Activated CD4-positive, alpha-beta T cell treated with anti-CD3 and anti-CD28 coated beads, Interleukin-2, amount 10 ng/mL, durations not matched to agents 7 days and 5 days (primary cell): ENCODE data around the gene ARHGAP10. TPM values are rescaled to one million over a fixed set of nuclear protein-coding genes. Genes with fewer than 3 reads are reported as not detected.

Experiments used
- CTCF ChIA-PET: fragments of 350-600 bp; sonication (Branson Sonifier 250); formaldehyde crosslinking; loops from one replicate; lab custom pipeline; 2021; ENCODE audit warnings: antibody characterized with exemption; lab: Charles Lee
- POLR2A ChIA-PET: fragments of 350-600 bp; sonication (Branson Sonifier 250); formaldehyde crosslinking; loops from one replicate; lab custom pipeline; 2021; ENCODE audit warnings: antibody characterized with exemption; lab: Charles Lee
- DNase-seq: peaks from one replicate; pipeline ENCODE4 v3.0.0-alpha.2; 2020
- H3K27ac Mint-ChIP-seq: one replicate; pipeline ENCODE4 v1.8.0; 2021; ENCODE audit warnings: mild to moderate bottlenecking, moderate library complexity, mixed read lengths
- H3K27me3 Mint-ChIP-seq: one replicate; pipeline ENCODE4 v1.8.0; 2021; ENCODE audit warnings: mixed read lengths
- H3K36me3 Mint-ChIP-seq: one replicate; pipeline ENCODE4 v1.8.0; 2021; ENCODE audit warnings: low read depth, mixed read lengths
- H3K4me1 Mint-ChIP-seq: one replicate; pipeline ENCODE4 v1.8.0; 2021; ENCODE audit warnings: mixed read lengths
- H3K4me3 Mint-ChIP-seq: one replicate; pipeline ENCODE4 v1.8.0; 2021; ENCODE audit warnings: mild to moderate bottlenecking, moderate library complexity, mixed read lengths
- H3K9me3 Mint-ChIP-seq: one replicate; pipeline ENCODE4 v1.8.0; 2021; ENCODE audit warnings: mixed read lengths
- total RNA-seq, 2 experiments: library from RNA; stranded (reverse); gene quantifications; one replicate each; pipeline ENCODE4 v1.2.3, GENCODE V29; 2021

Gene ARHGAP10
- total RNA-seq, 2 experiments from 2014 or later: 9.4 to 10.7 TPM

DNA sequence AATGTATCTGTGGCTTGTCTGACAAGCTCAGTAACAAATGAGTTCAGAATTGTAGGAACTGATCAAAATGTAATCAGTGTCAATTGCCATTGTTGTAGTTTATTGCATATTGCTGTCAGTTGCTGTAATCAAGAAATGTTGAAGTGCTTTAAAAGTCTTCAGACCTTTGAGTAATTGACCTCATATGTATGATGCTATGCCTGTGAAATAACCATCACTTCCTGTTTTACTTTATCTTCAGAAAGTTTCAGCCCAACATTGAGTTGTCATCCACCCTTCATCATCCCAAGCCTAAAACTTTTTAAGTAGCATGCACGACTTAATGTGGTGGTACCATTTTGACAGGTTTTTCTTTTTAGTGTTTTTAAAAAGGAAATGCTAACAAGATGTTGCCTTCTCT lies 212.4 kb downstream of the ARHGAP10 start:
- Mint-ChIP-seq H3K4me1 (peaks cover 29% of the 10 kb centered on the region), H3K4me3 (no peak overlapping the region), H3K36me3 (peaks cover 13% of the 10 kb centered on the region), H3K9me3 (peaks cover 2% of the 10 kb centered on the region), H3K27ac (no peak overlapping the region), H3K27me3 (no peaks in the 10 kb centered on the region)
- POLR2A ChIA-PET: no interaction called here
- no peak for DNase-seq
- CTCF ChIA-PET: interaction anchor here (0.6 kb wide), 1 partner anchor 511 kb away, joined by 3 read pairs; no protein-coding TSS in a partner anchor

DNA sequence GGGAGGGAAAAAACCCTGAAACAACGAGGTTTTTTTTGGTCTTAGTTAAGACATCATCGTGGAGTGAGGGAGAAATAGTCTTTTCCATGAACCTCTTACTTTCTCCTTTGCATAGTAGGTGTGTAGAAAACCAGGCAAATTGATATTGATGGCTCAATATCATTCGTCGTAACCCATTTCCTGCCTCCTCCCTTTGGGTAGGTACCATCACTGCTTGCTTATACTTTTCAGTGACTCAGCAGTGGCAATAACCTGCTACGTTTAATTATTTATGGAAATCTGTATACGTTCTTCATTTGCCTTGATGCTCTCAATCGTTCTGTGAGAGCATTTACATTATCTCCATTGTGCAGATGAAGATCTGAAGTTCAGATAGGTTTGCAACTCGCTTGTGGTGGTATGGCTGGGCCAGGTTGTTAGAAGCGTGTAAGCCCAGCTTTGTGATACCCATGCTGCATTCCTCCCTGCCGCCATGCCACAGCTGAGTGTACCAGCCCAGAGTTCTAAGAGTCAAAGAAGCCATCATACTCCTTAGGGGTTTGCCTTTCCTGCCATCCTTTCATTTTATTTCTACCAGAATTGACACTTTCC lies 212.9 kb downstream of the ARHGAP10 start:
- CTCF ChIA-PET: no interaction called here
- POLR2A ChIA-PET: no interaction called here
- peaks cover 2% of the 10 kb centered on the region for H3K9me3 Mint-ChIP-seq
- no peak overlapping the region for H3K4me3 Mint-ChIP-seq
- peaks cover 29% of the 10 kb centered on the region for H3K4me1 Mint-ChIP-seq
- H3K27ac Mint-ChIP-seq: no peak overlapping the region
- H3K27me3 Mint-ChIP-seq: no peaks in the 10 kb centered on the region
- DNase-seq: no peak
- H3K36me3 Mint-ChIP-seq: peaks cover 13% of the 10 kb centered on the region

DNA sequence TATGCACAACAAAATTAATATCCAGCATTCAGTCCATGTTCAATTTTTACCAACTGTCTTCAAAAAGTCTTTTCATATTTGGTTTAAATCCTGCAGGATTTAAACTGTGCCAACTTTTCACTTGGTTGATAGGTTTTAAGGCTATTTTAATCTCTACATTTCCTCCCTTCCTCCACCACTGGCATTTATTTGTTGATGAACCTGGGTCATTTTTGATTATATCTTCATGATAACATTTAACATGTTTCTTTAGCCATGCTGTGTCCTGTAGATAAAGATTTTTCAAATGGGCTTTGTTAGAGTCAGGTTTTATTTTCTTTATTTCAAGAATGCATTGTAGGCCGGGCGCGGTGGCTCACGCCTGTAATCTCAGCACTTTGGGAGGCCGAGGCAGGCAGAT lies 216.4 kb downstream of the ARHGAP10 start:
- no peak overlapping the region for H3K27ac Mint-ChIP-seq
- peaks cover 16% of the 10 kb centered on the region for H3K36me3 Mint-ChIP-seq
- POLR2A ChIA-PET: no interaction called here
- no peak for DNase-seq
- no peaks in the 10 kb centered on the region for H3K27me3 Mint-ChIP-seq
- H3K4me1 Mint-ChIP-seq: peaks cover 19% of the 10 kb centered on the region
- H3K9me3 Mint-ChIP-seq: peaks cover 2% of the 10 kb centered on the region
- CTCF ChIA-PET: no interaction called here
- H3K4me3 Mint-ChIP-seq: no peak overlapping the region

DNA sequence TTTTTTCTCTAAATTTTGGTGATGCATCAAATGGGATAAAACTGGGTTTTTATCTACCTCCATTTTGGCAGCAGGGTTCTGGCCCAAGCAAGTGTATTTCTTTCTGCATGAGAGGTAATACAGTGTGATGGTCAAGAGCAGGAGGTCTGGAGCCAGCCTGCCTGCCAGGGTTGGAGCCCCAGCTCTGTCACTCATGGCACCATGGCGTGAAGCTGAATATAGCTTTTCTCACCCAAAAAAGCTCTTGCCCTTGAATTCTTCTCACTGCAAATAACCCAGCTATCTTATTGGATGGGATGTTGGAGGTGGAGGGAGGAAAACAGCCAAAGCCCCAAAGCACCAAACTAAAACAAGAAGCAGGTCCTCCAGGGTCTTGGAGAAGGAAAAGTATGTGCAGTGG lies 218.4 kb downstream of the ARHGAP10 start:
- peaks cover 12% of the 10 kb centered on the region for H3K36me3 Mint-ChIP-seq
- POLR2A ChIA-PET: interaction anchor here (0.6 kb wide), 1 partner anchor 1837 kb away, joined by 5 read pairs; no protein-coding TSS in a partner anchor
- no peak for DNase-seq
- no peak overlapping the region for H3K27ac Mint-ChIP-seq
- CTCF ChIA-PET: no interaction called here
- H3K9me3 Mint-ChIP-seq: no peaks in the 10 kb centered on the region
- no peak overlapping the region for H3K4me3 Mint-ChIP-seq
- no peaks in the 10 kb centered on the region for H3K4me1 Mint-ChIP-seq
- no peaks in the 10 kb centered on the region for H3K27me3 Mint-ChIP-seq

DNA sequence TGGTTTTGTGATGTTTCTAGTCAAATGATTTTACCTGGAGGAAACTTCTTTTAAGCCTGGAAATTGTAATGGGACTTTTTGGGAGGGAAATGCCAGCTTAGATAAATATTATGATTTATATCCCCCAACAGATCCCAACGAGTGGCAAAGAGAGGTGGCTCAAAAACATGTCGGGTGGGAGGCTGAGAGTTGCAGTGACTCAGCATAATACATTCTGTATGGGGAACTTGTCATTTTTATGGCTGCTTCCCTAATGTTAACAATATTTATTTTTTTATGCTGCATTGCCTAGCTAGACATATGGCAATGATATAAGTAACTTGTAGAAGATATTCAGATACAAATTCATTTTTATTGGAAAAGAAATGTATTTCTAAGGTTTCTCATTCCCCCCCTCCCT lies 219.0 kb downstream of the ARHGAP10 start:
- Mint-ChIP-seq H3K36me3 (peaks cover 12% of the 10 kb centered on the region), H3K4me1 (no peaks in the 10 kb centered on the region), H3K27me3 (no peaks in the 10 kb centered on the region), H3K9me3 (no peaks in the 10 kb centered on the region), H3K4me3 (no peak overlapping the region), H3K27ac (no peak overlapping the region)
- CTCF ChIA-PET: no interaction called here
- DNase-seq: no peak
- POLR2A ChIA-PET: no interaction called here

DNA sequence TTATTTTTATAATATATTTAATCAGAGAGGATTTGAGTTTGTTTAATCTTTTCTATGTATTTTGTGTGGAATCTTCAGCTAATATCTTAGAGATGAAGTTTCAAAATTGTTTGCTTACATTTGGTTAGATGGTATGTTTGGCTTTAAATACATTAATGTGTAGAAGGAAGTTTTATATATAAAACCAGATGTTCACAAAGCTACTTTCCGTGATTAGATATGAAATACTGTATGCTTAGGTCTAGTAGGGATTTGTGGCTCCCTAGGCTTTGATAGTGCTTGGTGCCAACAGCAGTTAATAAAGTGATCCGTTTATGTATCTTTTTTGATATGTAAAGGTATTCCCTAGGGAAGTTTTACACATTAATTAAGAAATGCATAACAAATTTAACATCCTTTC lies 223.0 kb downstream of the ARHGAP10 start:
- no peaks in the 10 kb centered on the region for H3K4me1 Mint-ChIP-seq
- POLR2A ChIA-PET: no interaction called here
- H3K27me3 Mint-ChIP-seq: no peaks in the 10 kb centered on the region
- H3K27ac Mint-ChIP-seq: no peak overlapping the region
- peaks cover 15% of the 10 kb centered on the region for H3K36me3 Mint-ChIP-seq
- CTCF ChIA-PET: no interaction called here
- no peak for DNase-seq
- H3K9me3 Mint-ChIP-seq: no peaks in the 10 kb centered on the region
- no peak overlapping the region for H3K4me3 Mint-ChIP-seq

DNA sequence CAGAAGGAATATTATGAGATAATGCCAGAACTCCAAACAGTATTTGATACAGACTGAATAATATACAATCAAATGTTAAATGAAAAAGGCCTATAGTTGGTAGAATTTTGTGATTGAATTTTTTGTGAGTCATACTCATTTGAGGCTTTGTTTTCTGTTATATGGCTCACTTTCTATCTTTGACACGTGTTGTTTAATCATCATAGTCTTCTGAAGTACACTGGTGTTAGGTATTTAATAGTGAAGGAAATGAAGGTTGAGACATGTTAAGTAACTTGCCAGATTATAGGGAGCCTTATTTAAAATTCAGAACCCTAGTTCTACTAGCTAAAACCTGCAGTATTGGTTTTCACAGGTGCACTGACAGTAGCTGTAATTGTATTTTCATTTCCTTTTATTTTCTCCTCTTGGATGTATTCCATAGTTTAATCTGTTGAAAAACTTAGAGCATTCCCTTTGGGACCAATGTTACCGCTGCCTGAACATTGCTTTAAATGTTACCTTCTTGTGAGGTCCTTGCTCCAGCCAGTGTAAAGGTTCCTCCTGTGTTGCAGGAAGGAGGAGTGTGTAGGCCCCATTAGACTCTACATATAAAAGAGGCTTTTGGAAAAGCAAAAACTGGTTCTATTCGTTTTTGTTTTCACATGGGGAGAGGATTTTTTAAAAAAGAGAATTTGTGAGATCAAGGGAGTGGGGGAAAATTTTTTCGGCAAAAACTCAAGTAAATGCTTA lies 224.1 kb downstream of the ARHGAP10 start:
- ChIA-PET CTCF (no interaction called here), POLR2A (interaction anchor here (0.5 kb wide), 1 partner anchor 264 kb away, joined by 3 read pairs; no protein-coding TSS in a partner anchor)
- no peaks in the 10 kb centered on the region for H3K27me3 Mint-ChIP-seq
- DNase-seq: no peak
- H3K9me3 Mint-ChIP-seq: no peaks in the 10 kb centered on the region
- H3K4me1 Mint-ChIP-seq: no peaks in the 10 kb centered on the region
- peaks cover 10% of the 10 kb centered on the region for H3K36me3 Mint-ChIP-seq
- H3K4me3 Mint-ChIP-seq: no peak overlapping the region
- H3K27ac Mint-ChIP-seq: no peak overlapping the region

DNA sequence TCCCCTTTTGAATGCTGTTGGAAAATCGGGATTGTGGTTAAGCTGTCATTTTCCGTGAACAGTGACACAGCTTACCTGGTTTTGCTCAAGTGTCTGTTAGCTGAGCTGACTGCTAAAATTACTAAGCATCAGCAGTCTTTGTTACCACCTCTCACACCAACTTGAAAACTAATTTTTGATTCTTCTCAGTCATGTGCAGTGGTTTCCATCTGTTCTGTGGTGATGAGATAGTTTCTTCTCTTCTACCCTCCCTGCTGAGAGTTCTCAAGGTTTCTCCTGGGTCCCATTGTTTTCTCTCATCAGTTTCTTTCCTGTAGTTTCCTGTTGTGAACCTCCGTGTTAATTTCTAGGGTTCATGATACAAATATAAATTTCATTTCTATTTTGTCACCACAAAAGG lies 225.6 kb downstream of the ARHGAP10 start:
- no peak for DNase-seq
- peaks cover 10% of the 10 kb centered on the region for H3K36me3 Mint-ChIP-seq
- no peaks in the 10 kb centered on the region for H3K9me3 Mint-ChIP-seq
- POLR2A ChIA-PET: no interaction called here
- H3K4me3 Mint-ChIP-seq: no peak overlapping the region
- no peaks in the 10 kb centered on the region for H3K4me1 Mint-ChIP-seq
- CTCF ChIA-PET: no interaction called here
- no peaks in the 10 kb centered on the region for H3K27me3 Mint-ChIP-seq
- H3K27ac Mint-ChIP-seq: no peak overlapping the region

DNA sequence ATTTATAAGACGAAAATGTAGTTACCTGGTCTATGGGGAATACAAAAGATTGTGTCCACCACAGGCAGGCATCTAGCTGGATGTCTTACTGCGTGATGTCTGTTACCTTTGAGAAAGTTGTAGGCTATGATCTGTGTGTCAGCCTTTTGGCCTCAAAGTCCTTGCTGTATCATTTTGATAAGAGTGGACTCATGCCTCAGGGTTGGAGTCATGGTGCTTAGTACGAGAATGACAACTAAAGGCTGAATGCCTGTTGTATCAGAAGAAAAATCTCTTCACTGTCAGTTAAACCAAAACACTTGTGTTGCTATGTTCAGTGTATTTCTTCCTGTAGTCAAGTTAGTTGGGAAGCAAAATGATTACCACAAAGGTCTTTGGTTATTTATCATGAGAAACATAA lies 226.2 kb downstream of the ARHGAP10 start:
- Mint-ChIP-seq H3K27ac (no peak overlapping the region), H3K4me3 (no peak overlapping the region), H3K9me3 (no peaks in the 10 kb centered on the region), H3K36me3 (peaks cover 10% of the 10 kb centered on the region), H3K27me3 (no peaks in the 10 kb centered on the region), H3K4me1 (no peaks in the 10 kb centered on the region)
- ChIA-PET POLR2A (interaction anchor here (0.7 kb wide), 1 partner anchor 16 kb away, joined by 5 read pairs; no protein-coding TSS in a partner anchor), CTCF (interaction anchor here (0.6 kb wide), 1 partner anchor 34 kb away, joined by 5 read pairs; no protein-coding TSS in a partner anchor)
- no peak for DNase-seq

DNA sequence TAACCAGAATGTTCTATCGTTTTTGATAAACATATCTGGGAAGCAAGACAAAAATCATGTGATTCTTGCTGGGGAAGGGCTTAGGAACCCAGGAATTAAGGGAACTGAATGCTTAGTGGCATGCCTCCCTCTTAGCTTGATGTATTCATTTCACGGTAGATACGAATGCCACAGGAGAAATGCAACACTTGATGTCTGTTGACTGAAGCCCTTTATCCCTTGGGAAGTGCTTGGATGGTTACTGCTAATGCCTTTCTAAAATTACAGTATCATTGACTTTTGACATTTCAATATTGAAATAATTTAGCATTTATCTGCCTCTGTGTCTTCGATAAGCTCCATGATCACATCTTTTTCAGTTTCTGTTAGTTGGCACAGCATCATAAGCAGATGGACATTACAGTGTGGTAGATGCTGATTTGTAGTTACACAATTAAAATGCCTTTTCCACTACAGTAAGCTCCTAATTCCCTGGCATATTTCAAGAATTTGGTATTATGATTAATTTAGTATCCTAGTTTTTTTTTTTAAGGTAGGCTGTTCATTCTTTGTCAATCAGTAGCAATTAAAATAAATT lies 226.7 kb downstream of the ARHGAP10 start:
- POLR2A ChIA-PET: interaction anchor here (0.7 kb wide), 1 partner anchor 16 kb away, joined by 5 read pairs; no protein-coding TSS in a partner anchor
- H3K27ac Mint-ChIP-seq: no peak overlapping the region
- CTCF ChIA-PET: interaction anchor here (0.6 to 0.7 kb wide), 2 partner anchors 33 to 177 kb away, joined by 3 to 5 read pairs; no protein-coding TSS in a partner anchor
- no peak overlapping the region for H3K4me3 Mint-ChIP-seq
- H3K36me3 Mint-ChIP-seq: peaks cover 10% of the 10 kb centered on the region
- DNase-seq: no peak
- H3K4me1 Mint-ChIP-seq: no peaks in the 10 kb centered on the region
- H3K9me3 Mint-ChIP-seq: no peaks in the 10 kb centered on the region
- no peaks in the 10 kb centered on the region for H3K27me3 Mint-ChIP-seq

DNA sequence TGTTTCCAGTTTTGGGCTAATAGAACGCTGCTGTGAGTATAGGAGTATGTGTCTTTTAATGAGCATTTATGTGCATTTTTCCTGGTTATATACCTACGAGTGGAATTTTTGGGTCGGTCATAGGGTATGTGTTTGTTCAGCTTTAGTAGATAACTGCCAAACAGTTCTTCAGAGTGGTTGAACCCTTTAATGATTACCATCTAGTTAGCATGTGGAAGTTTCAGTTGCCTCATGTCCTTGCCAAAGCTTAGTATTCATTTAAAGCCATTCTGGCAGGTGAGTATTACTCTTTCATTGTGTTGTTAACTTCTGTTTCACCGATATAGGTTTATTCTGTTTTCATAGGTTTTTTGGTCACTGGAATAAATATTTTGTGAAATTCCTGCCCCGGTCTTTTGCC lies 229.1 kb downstream of the ARHGAP10 start:
- no peak for DNase-seq
- no peak overlapping the region for H3K27ac Mint-ChIP-seq
- ChIA-PET CTCF (no interaction called here), POLR2A (no interaction called here)
- no peak overlapping the region for H3K4me3 Mint-ChIP-seq
- H3K4me1 Mint-ChIP-seq: no peaks in the 10 kb centered on the region
- no peaks in the 10 kb centered on the region for H3K27me3 Mint-ChIP-seq
- H3K9me3 Mint-ChIP-seq: no peaks in the 10 kb centered on the region
- peaks cover 9% of the 10 kb centered on the region for H3K36me3 Mint-ChIP-seq

DNA sequence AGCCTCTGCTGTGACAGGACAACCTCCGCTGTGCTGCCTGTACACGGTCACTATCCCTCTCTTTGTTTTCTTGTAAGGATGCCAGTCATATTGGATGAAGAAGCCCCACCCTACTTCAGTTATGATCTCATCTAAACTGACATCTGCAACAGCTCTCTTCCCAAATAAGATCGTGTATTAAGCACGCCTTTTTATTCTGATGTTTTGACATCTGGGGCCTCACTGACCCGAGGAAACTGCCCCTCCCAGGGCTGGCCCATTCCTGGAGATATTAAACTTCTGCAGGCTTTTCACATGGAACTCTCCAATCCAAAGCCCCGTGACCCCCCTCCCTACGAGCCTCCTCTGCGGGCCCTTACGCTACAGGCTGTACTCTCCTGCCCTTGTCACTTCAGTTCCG lies 232.0 kb downstream of the ARHGAP10 start:
- POLR2A ChIA-PET: no interaction called here
- no peaks in the 10 kb centered on the region for H3K4me1 Mint-ChIP-seq
- H3K9me3 Mint-ChIP-seq: no peaks in the 10 kb centered on the region
- no peak overlapping the region for H3K4me3 Mint-ChIP-seq
- no peaks in the 10 kb centered on the region for H3K27me3 Mint-ChIP-seq
- no peak for DNase-seq
- no peak overlapping the region for H3K27ac Mint-ChIP-seq
- CTCF ChIA-PET: no interaction called here
- peaks cover 1% of the 10 kb centered on the region for H3K36me3 Mint-ChIP-seq

DNA sequence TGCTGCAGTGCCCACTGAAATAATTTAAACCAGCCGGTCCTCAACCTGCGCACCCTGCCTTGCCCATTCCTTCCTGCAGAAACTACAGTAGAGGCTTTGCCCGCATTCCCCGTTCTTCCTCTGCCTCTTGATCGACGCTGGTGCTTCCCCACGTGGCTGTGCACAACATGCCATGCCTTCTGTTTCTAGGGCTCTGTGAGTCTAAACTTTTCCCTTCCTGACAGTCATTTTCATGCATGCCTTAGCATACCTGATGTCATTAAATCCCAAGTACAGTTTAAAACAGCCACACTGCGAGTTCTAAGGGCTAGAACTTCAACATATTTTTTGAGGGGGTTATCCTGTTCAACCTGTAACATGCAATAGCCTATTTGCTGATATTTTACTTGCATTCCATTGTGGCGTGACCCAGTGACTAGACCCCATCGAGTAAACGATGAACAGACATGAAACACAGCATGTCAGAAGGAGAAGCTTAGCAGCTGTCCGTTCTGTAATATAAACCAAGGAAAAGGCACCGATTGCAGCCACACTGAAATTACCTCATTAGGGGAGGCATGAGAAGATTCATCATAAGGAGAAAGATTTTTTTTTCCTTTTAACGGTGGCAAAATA lies 232.5 kb downstream of the ARHGAP10 start:
- Mint-ChIP-seq H3K27me3 (no peaks in the 10 kb centered on the region), H3K4me1 (no peaks in the 10 kb centered on the region), H3K36me3 (peaks cover 1% of the 10 kb centered on the region), H3K27ac (no peak overlapping the region), H3K9me3 (no peaks in the 10 kb centered on the region), H3K4me3 (no peak overlapping the region)
- DNase-seq: no peak
- POLR2A ChIA-PET: no interaction called here
- CTCF ChIA-PET: interaction anchor here (0.6 kb wide), 1 partner anchor 973 kb away, joined by 3 read pairs; no protein-coding TSS in a partner anchor
